Omental fat pad (tissue), 4 donors: ENCODE measurements around the gene SLC4A7. TPM values are rescaled to one million over a fixed set of nuclear protein-coding genes. Genes with fewer than 3 reads are reported as not detected.
"Not testable (repeated sequence)": the region's sequence is repeated elsewhere in the genome, so short reads cannot be mapped to it uniquely, and the experiment has no call there.

Experiments
- ATAC-seq: fragments of 150-250 bp; one replicate; pipeline ENCODE4 v1.9.1; 2016; ENCODE audit warnings: mild to moderate bottlenecking, moderate library complexity; ENCODE audit not compliant: low FRiP score
- DNase-seq: peaks from one replicate; pipeline ENCODE4 v3.0.0-alpha.2; 2019; ENCODE audit warnings: low spot score
- total RNA-seq, 4 donors: library from RNA; depleted of rRNA; stranded (reverse); fragments of >200 nt; gene quantifications; one replicate each; pipeline ENCODE4 v1.1.0, GENCODE V29; 2016
- TF ChIP-seq, protein P1 (sequence below), 3 donors: fragments of 450-650 bp; IDR thresholded peaks; one replicate each; pipeline ENCODE4 v1.5.1; 2016 to 2017; ENCODE audit warnings: antibody characterized with exemption in 3 of 3, mild to moderate bottlenecking in 3 of 3, moderate library complexity in 2 of 3

SLC4A7 gene
- total RNA-seq, 4 donors from 2014 or later, result 25.4 to 101 (median 33.9) TPM

DNA sequence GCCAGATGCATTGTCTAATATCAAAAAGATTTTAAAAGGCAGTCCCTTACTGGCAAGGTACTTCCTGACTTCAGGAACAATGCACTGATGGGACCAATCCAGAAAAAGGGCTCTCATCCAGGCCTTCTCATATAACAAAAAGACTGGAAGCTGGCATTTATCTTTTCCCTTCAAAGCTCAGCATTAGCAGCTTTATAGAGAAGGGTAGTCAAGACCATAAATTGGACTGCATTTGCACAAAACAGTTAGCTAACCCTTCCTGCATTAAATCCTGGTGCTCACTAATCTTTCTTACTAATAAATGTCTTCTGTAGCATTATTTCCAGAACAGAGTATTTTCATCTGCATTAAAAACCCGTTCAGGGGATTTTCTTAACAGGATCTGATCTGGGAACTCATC lies 69.0 kb downstream of the SLC4A7 start:
- TF ChIP-seq, protein P1, sequence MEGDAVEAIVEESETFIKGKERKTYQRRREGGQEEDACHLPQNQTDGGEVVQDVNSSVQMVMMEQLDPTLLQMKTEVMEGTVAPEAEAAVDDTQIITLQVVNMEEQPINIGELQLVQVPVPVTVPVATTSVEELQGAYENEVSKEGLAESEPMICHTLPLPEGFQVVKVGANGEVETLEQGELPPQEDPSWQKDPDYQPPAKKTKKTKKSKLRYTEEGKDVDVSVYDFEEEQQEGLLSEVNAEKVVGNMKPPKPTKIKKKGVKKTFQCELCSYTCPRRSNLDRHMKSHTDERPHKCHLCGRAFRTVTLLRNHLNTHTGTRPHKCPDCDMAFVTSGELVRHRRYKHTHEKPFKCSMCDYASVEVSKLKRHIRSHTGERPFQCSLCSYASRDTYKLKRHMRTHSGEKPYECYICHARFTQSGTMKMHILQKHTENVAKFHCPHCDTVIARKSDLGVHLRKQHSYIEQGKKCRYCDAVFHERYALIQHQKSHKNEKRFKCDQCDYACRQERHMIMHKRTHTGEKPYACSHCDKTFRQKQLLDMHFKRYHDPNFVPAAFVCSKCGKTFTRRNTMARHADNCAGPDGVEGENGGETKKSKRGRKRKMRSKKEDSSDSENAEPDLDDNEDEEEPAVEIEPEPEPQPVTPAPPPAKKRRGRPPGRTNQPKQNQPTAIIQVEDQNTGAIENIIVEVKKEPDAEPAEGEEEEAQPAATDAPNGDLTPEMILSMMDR (IDR thresholded peaks at IDR 0.05), result no peak
- DNase-seq, result no peak
- no peak for ATAC-seq

DNA sequence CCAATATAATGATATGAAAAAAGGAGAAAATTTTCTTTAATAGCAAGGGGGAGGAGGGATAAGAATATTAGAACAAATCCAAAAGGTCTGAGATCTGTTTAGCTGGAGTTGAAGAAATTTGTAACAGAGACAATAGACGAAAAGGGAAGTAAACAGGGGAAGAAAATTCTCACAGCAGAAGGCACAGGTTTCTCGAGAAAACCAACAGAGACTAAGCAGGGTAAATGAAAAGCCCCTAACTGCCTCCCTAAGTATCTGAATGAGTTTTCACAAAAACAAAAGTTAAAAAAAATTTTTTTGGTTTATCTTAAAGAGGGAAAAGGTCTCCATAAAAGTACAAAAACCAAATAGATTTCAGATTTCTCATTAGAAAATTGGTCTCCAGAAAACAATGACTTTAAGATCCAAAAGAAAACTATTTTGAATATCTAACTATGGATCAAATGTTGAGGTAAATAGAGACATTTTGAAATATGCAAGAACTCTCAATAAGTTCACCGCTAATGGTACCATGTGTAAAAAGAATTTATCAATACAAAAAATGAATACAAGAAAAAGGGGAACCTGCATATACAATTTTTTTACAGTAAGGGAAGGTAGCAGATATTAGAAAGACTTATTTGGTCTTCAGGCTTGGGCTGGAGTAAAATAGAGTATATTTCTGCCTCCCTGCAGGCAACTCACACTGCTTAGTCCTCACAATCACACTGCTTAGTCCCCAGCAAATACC lies 91.1 kb downstream of the SLC4A7 start:
- ATAC-seq, result no peak
- TF ChIP-seq, protein P1 (IDR thresholded peaks at IDR 0.05), result no peak

DNA sequence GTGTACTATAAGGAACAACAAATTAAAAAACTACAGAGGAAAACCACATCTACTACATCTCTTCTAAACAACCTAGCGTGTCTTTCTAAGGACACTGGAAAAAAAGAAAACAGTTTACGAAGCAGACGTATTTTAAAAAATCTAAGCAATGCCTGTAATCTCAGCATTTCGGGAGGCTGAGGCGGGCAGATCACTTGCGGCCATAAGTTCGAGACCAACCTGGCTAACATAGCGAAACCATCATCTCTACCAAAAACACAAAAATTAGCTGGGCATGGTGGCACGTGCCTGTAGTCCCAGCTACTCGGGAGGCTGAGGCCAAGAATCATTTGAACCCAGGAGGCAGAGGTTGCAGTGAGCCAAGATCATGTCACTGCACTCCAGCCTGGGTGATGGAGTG lies 91.8 kb downstream of the SLC4A7 start:
- ATAC-seq, result not testable (repeated sequence)

More for the DNA sequence above, 91.1 kb downstream of the SLC4A7 start:
- no peak for DNase-seq

DNA sequence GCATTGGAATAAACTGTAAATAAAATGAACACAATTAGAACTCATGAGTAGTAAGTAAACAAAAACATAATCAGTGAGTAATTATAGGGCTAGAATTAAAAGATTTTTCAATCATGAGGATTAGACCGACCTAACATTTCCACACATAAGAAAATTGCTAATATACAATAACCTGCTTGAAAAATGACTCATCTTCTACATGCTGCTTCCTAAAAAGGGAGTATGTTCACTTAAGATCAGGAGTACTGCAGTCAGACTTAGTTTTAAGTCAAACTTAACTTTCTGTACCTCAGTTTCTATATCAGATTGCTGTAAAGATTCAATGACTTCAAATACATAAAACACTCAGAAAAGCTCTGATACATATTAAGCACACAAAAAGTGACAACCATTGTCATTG lies 92.4 kb downstream of the SLC4A7 start:
- no peak for DNase-seq
- no peak for ATAC-seq
- TF ChIP-seq, protein P1 (IDR thresholded peaks at IDR 0.05), result no peak

More for the DNA sequence above, 91.8 kb downstream of the SLC4A7 start:
- not testable (repeated sequence) for DNase-seq

DNA sequence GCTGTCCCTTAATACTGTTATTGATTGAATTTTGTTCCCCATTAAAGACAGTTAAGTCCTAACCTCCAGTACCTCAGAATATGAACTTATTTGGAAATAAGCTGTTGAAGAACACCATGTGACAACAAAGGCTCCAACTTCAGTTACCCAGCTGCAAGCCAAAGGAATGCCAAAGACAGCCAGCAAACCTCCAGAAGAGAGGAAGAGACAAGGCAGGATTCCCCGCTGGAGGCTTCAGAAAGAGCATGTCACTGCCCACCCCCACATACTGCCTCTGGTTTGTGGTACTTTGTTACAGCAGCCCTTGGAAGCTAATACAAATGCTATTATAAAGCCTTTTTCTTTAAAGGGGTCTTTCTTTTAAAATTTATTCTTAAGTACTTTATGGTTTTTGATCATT lies 96.6 kb downstream of the SLC4A7 start:
- ATAC-seq, result no peak
- no peak for DNase-seq
- TF ChIP-seq, protein P1 (IDR thresholded peaks at IDR 0.05), result no peak

DNA sequence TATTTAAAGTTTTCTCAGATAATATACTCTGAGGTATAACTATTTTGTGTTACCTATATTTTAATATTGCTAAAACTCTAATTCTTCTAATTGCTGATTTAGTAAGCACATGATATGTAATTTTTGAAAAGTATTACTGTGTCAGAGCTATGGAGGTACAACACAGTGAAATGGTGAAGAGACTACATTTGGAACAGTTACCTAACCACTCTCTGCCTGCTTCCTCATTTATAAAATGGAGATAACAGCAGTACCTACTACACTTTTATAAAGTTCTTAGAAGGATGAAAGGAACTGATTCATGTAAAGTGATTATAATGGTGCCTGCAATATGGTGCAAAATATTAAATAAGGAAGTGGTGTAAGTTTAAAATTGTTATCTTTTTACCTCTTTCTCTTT lies 98.7 kb downstream of the SLC4A7 start:
- TF ChIP-seq, protein P1 (IDR thresholded peaks at IDR 0.05), result no peak
- ATAC-seq (no peak), DNase-seq (no peak)

DNA sequence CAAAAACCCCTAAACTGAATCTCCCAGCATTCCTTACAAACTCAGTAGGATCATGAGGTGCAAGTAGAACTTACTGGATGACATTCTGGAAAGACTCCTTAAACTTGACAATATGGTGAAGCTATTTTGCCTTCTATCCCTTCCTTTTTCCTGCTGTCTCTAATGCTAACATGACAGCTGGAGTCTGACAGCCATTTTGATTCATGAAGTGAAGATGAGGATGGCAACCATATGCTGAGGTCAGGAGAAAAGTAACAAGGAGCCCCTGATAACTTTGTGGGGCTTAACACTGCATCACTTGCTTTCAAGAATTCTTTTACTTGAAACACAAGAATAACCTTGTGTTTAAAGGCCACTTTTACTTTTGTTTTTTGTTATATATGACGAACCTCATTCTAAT lies 100.0 kb downstream of the SLC4A7 start:
- ATAC-seq, result no peak
- no peak for DNase-seq
- TF ChIP-seq, protein P1 (IDR thresholded peaks at IDR 0.05), result no peak
